ENCODE measurements around the gene NIN. TPM values are rescaled to one million over a fixed set of nuclear protein-coding genes. Genes with fewer than 3 reads are reported as not detected.

The NIN gene
- total RNA-seq, 1 donor from 2014 or later, result 78.2 TPM

- peak; percentile 27 for DNase-seq (ENCODE audit: low read depth)
Measured at GRCh38 chr14:50763382-50764007, 67.5 kb downstream of the NIN start.

- DNase-seq (ENCODE audit: low read depth), result no peak
Measured at GRCh38 chr14:50762931-50763300, 68.0 kb downstream of the NIN start.

- peak; percentile 9 for DNase-seq (ENCODE audit: low read depth)
Measured at GRCh38 chr14:50762001-50762930, 68.7 kb downstream of the NIN start.

- no peak for DNase-seq (ENCODE audit: low read depth)
Measured at GRCh38 chr14:50759800-50760543, 71.0 kb downstream of the NIN start.

GRCh38 chr14:50758945-50759344 lies 72.0 kb downstream of the NIN start:
- no peak for DNase-seq (ENCODE audit: low read depth)

- DNase-seq (ENCODE audit: low read depth), result no peak
Measured at GRCh38 chr14:50758305-50758704, 72.7 kb downstream of the NIN start.

GRCh38 chr14:50757702-50758101 lies 73.3 kb downstream of the NIN start:
- DNase-seq (ENCODE audit: low read depth), result no peak

GRCh38 chr14:50756300-50756699 lies 74.7 kb downstream of the NIN start:
- no peak for DNase-seq (ENCODE audit: low read depth)

- DNase-seq (ENCODE audit: low read depth), result no peak
Measured at GRCh38 chr14:50750323-50750722, 80.6 kb downstream of the NIN start.

- no peak for DNase-seq (ENCODE audit: low read depth)
Measured at GRCh38 chr14:50745401-50746058, 85.4 kb downstream of the NIN start.

- no peak for DNase-seq (ENCODE audit: low read depth)
Measured at GRCh38 chr14:50744231-50744630, 86.7 kb downstream of the NIN start.

- peak; percentile 42 for DNase-seq (ENCODE audit: low read depth)
Measured at GRCh38 chr14:50741567-50741966, 89.4 kb downstream of the NIN start.

GRCh38 chr14:50740856-50741255 lies 90.1 kb downstream of the NIN start:
- DNase-seq (ENCODE audit: low read depth), result no peak

- no peak for DNase-seq (ENCODE audit: low read depth)
Measured at GRCh38 chr14:50739186-50739585, 91.8 kb downstream of the NIN start.

- no peak for DNase-seq (ENCODE audit: low read depth)
Measured at GRCh38 chr14:50736932-50737419, 94.0 kb downstream of the NIN start.

- peak; percentile 12 for DNase-seq (ENCODE audit: low read depth)
Measured at GRCh38 chr14:50734950-50735695, 95.8 kb downstream of the NIN start.

GRCh38 chr14:50733494-50733893 lies 97.5 kb downstream of the NIN start:
- no peak for DNase-seq (ENCODE audit: low read depth)

GRCh38 chr14:50728836-50729235 lies 102.1 kb downstream of the NIN start:
- no peak for DNase-seq (ENCODE audit: low read depth)

- no peak for DNase-seq (ENCODE audit: low read depth)
Measured at GRCh38 chr14:50726372-50727107, 104.4 kb downstream of the NIN start.

- no peak for DNase-seq (ENCODE audit: low read depth)
Measured at GRCh38 chr14:50725761-50726160, 105.2 kb downstream of the NIN start.

Data from renal cortical epithelial cell (primary cell).